ENCODE results near the gene DNAH7. TPM values are rescaled to one million over a fixed set of nuclear protein-coding genes. Genes with fewer than 3 reads are reported as not detected.

The DNAH7 gene
- total RNA-seq, 1 donor from 2014 or later = 0.98 TPM

DNA sequence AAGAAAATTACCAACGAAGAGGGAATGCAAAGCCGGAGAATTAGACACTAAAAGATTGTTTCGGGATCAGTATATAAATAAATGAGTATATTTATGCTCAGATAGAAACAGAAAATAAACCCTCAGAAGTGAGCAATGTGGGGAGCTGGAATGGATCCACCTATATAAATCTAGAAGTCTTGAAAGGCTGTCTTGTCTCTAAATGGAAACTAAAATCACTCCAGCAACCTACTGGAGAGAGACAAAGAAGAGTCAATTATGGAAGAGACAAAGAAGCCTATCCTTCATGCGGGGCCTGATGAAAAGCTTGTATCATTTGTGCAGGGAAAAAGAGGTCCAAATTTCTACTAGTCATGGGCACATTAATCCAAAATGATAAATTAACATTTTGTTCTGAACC lies 158.1 kb downstream of the DNAH7 start:
- ATAC-seq = no peak
- Histone ChIP-seq H3K27ac (no peak overlapping the region), H3K4me1 (no peaks in the 10 kb centered on the region), H3K4me3 (no peak overlapping the region), H3K27me3 (no peaks in the 10 kb centered on the region), H3K9me3 (no peaks in the 10 kb centered on the region), H3K36me3 (no peaks in the 10 kb centered on the region)
- no peak for TF ChIP-seq CTCF (IDR thresholded peaks at IDR 0.05)
- intact Hi-C loops (cut with DNase I) = no loop called here
- DNase-seq = no peak

DNA sequence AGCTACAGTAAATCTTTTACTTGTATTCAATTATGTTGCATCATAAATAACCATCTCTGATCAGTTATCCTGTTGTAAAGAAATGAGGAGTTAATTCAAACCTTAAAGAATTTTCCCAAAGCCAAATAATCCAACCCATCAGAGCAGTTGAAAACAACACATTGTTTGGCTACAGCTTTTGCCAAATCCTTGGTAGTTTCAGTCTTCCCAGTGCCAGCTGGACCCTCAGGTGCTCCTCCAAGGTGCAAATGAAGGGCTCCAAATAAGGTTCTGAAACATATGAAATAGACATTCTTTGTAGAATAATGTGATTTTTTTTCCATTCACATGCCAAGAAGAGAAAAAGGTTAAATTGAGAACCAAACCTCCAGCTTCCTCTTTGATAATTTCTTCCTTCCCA lies 158.7 kb downstream of the DNAH7 start:
- DNase-seq (no peak), ATAC-seq (no peak)
- intact Hi-C loops (cut with DNase I) = no loop called here
- no peaks in the 10 kb centered on the region for H3K4me1 ChIP-seq
- no peaks in the 10 kb centered on the region for H3K27me3 ChIP-seq
- no peaks in the 10 kb centered on the region for H3K9me3 ChIP-seq
- no peaks in the 10 kb centered on the region for H3K36me3 ChIP-seq
- H3K27ac ChIP-seq = no peak overlapping the region
- no peak overlapping the region for H3K4me3 ChIP-seq
- no peak for TF ChIP-seq CTCF (IDR thresholded peaks at IDR 0.05)

- Histone ChIP-seq H3K27me3 (no peaks in the 10 kb centered on the region), H3K9me3 (no peaks in the 10 kb centered on the region), H3K4me3 (no peak overlapping the region), H3K4me1 (no peaks in the 10 kb centered on the region), H3K36me3 (no peaks in the 10 kb centered on the region), H3K27ac (no peak overlapping the region)
- intact Hi-C loops (cut with DNase I) = no loop called here
- ATAC-seq (no peak), DNase-seq (no peak)
- TF ChIP-seq CTCF (IDR thresholded peaks at IDR 0.05) = no peak
Observed at GRCh38 chr2:195907474-195907873, 161.2 kb downstream of the DNAH7 start.

DNA sequence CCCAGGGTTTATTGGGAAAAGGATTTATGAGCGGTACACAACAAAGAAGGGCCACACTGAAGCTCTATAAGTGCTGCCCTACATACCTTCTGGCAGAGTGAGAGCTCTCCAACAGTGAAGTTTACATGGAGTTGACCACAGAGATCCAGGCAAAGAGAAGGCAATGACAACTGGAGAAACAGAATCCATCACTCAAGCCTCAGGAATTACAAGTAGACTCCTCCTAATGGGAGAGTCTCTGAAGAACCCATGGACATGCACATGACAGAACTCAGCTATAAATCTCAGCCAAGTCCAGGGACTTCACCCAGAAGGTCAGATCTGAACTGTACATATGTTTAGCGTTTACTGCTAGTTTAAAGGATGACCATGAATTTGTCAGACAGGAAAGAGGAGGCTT lies 164.7 kb downstream of the DNAH7 start:
- H3K4me3 ChIP-seq = no peak overlapping the region
- no peaks in the 10 kb centered on the region for H3K4me1 ChIP-seq
- H3K9me3 ChIP-seq = no peaks in the 10 kb centered on the region
- intact Hi-C loops (cut with DNase I) = no loop called here
- ATAC-seq (no peak), DNase-seq (no peak)
- no peak overlapping the region for H3K27ac ChIP-seq
- no peaks in the 10 kb centered on the region for H3K27me3 ChIP-seq
- no peak for TF ChIP-seq CTCF (IDR thresholded peaks at IDR 0.05)
- no peaks in the 10 kb centered on the region for H3K36me3 ChIP-seq

DNA sequence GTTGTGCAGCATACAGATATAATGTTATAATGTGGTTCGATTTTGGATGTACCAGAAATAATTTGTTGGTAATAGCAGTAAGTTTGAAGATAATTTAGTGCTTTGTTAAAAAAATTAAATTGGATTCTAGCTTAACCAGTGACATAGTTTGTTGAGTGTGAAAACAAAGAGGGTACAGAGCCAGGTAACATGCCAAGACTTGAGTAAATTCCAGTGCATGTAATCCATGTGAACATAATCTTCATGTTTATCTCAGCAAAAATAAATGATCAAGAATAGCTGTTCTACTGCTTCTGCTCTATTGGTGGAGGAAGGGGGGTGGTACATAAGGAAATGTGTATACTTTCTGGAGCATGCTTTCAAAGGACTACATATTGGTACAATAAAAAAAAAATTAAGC lies 165.8 kb downstream of the DNAH7 start:
- ATAC-seq (no peak), DNase-seq (no peak)
- Histone ChIP-seq H3K36me3 (no peaks in the 10 kb centered on the region), H3K27ac (no peak overlapping the region), H3K4me3 (no peak overlapping the region), H3K9me3 (no peaks in the 10 kb centered on the region), H3K4me1 (no peaks in the 10 kb centered on the region), H3K27me3 (no peaks in the 10 kb centered on the region)
- TF ChIP-seq CTCF (IDR thresholded peaks at IDR 0.05) = no peak
- intact Hi-C loops (cut with DNase I) = no loop called here

DNA sequence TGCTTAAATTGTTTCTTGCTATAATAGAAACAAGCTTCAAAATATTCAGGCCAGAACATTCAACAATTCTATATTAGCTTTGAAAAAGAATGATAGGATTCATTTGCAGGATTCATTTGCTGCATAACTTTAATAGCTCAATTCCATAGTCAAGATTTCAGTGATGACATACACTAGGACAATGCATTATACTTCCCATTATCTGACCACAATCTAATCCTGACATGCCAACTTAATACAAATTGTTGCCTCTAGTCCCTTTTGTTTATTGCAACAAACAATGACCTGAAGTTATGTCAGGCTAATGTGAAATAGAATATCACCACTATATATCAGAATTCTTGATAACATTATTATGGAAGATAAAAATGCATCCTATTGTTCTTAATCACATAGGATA lies 169.4 kb downstream of the DNAH7 start:
- DNase-seq (no peak), ATAC-seq (no peak)
- Histone ChIP-seq H3K4me1 (no peaks in the 10 kb centered on the region), H3K27me3 (no peaks in the 10 kb centered on the region), H3K9me3 (no peaks in the 10 kb centered on the region), H3K27ac (no peak overlapping the region), H3K36me3 (no peaks in the 10 kb centered on the region), H3K4me3 (no peak overlapping the region)
- intact Hi-C loops (cut with DNase I) = no loop called here
- TF ChIP-seq CTCF (IDR thresholded peaks at IDR 0.05) = no peak

All from upper lobe of right lung (tissue), 1 donor.